T-cell (primary cell): Measurements from ENCODE around the gene CLTCL1. TPM values are rescaled to one million over a fixed set of nuclear protein-coding genes. Genes with fewer than 3 reads are reported as not detected.

Experiments
- ATAC-seq, 4 experiments: fragments of 200-7000 bp in 3 of 4; fragments of 150-1000 bp in 1 of 4; cut with Tn5 transposase; replicated peaks in 1 of 4; 1 replicate in 3 of 4; 2 replicates in 1 of 4; pipeline ENCODE4 v1.10.0; 2021; ENCODE audit warnings: moderate library complexity in 3 of 4, mild to moderate bottlenecking in 2 of 4, moderate number of reproducible peaks in 1 of 4
- CTCF ChIA-PET, 2 donors: fragments of 300-600 bp; sonication (Branson Sonifier 250); formaldehyde crosslinking; loops; one replicate each; lab custom pipeline; 2022; ENCODE audit warnings: antibody characterized with exemption in 2 of 2; lab: Charles Lee
- POLR2A ChIA-PET, 2 donors: fragments of 300-600 bp; sonication (Branson Sonifier 250); formaldehyde crosslinking; loops; one replicate each; lab custom pipeline; 2022; ENCODE audit warnings: antibody characterized with exemption in 2 of 2; lab: Charles Lee
- DNase-seq, 35 experiments: peaks; one replicate each; pipeline versions ENCODE4 v3.0.0 to v3.0.0-alpha.2; 2013 to 2023
- H3K27ac ChIP-seq: one replicate; pipeline ENCODE4 v1.5.1; 2013; ENCODE audit warnings: low read length
- H3K27me3 ChIP-seq, 2 experiments: replicated peaks in 1 of 2; 1 replicate in 1 of 2; 2 replicates in 1 of 2; pipeline versions ENCODE4 v1.6.1 to v1.7.0; 2013; ENCODE audit warnings: low read length in 1 of 2, mixed read lengths in 1 of 2; ENCODE audit not compliant: control insufficient read depth in 2 of 2, insufficient read depth in 2 of 2; ENCODE audit errors: extremely low read depth in 1 of 2
- H3K36me3 ChIP-seq, 2 donors: 1 replicate in 1 of 2; 2 replicates in 1 of 2; pipeline versions ENCODE4 v1.6.1 to v1.7.0; 2013; ENCODE audit warnings: low read length in 1 of 2; ENCODE audit not compliant: control insufficient read depth in 2 of 2, insufficient read depth in 1 of 2; ENCODE audit errors: extremely low read depth in 1 of 2
- H3K4me1 ChIP-seq, 2 experiments: 1 replicate in 1 of 2; 2 replicates in 1 of 2; pipeline versions ENCODE4 v1.6.1 to v1.7.0; 2013; ENCODE audit warnings: low read length in 2 of 2, mixed read lengths in 1 of 2; ENCODE audit not compliant: insufficient read depth in 2 of 2, control insufficient read depth in 1 of 2; ENCODE audit errors: extremely low read depth in 1 of 2
- H3K4me3 ChIP-seq, 2 donors: 1 replicate in 1 of 2; 2 replicates in 1 of 2; pipeline versions ENCODE4 v1.5.1 to v1.7.0; 2013; ENCODE audit warnings: mild to moderate bottlenecking in 2 of 2, low read length in 1 of 2, moderate library complexity in 1 of 2; ENCODE audit not compliant: control insufficient read depth in 1 of 2; ENCODE audit errors: extremely low read depth in 1 of 2
- H3K9me3 ChIP-seq: 2 replicates; pipeline ENCODE4 v1.7.0; 2013
- H3K27ac Mint-ChIP-seq, 2 donors: one replicate each; pipeline ENCODE4 v1.8.0; 2020 to 2021; ENCODE audit warnings: mild to moderate bottlenecking in 2 of 2, mixed read lengths in 2 of 2
- H3K27me3 Mint-ChIP-seq, 2 donors: one replicate each; pipeline ENCODE4 v1.8.0; 2021 to 2022; ENCODE audit warnings: mixed read lengths in 2 of 2
- H3K36me3 Mint-ChIP-seq: one replicate; pipeline ENCODE4 v1.8.0; 2021; ENCODE audit warnings: mixed read lengths
- H3K4me1 Mint-ChIP-seq, 3 donors: one replicate each; pipeline ENCODE4 v1.8.0; 2020 to 2022; ENCODE audit warnings: mixed read lengths in 3 of 3, mild to moderate bottlenecking in 1 of 3
- H3K4me3 Mint-ChIP-seq, 3 donors: one replicate each; pipeline ENCODE4 v1.8.0; 2020 to 2022; ENCODE audit warnings: mild to moderate bottlenecking in 3 of 3, mixed read lengths in 3 of 3, moderate library complexity in 3 of 3
- H3K9me3 Mint-ChIP-seq, 3 donors: one replicate each; pipeline ENCODE4 v1.8.0; 2020 to 2022; ENCODE audit warnings: mixed read lengths in 3 of 3
- WGBS: methylation state at CpG from one replicate; pipeline ENCODE4 v1.1.5; 2013; ENCODE audit warnings: missing lambda C conversion rate; ENCODE audit not compliant: insufficient coverage; 5-methylcytosine and 5-hydroxymethylcytosine counted together
- total RNA-seq, 35 experiments: library from RNA in 6 of 35; stranded (reverse) in 6 of 35; fragments of 120-200 nt in 1 of 35; gene quantifications; one replicate each; pipeline versions ENCODE4 v1.2.1 to v1.2.4 and lab custom pipeline; 2013 to 2026

CLTCL1 gene
- total RNA-seq, 5 donors from 2014 or later (not counting 1 experiment from before 2014, with no cell fraction given), result 0.63 to 3.9 (median 1.6) TPM

GRCh38 chr22:19169947-19170318, 121.6 kb downstream of the CLTCL1 start:
- Mint-ChIP-seq H3K4me1 (peaks cover 30 to 44% (median 36%) of the 10 kb centered on the region in 3 donors), H3K4me3 (peak overlapping the region; percentile 92 to 95 (median 92)), H3K27ac (no peak overlapping the region), H3K27me3 (peaks cover 24 to 40% of the 10 kb centered on the region in 2 donors), H3K36me3 (no peaks in the 10 kb centered on the region), H3K9me3 (no peaks in the 10 kb centered on the region)
- 63% methylated on average over 7 of the region's 7 CpGs for WGBS
- H3K4me3 ChIP-seq, result no peak overlapping the region
- no peaks in the 10 kb centered on the region for H3K9me3 ChIP-seq
- H3K27ac ChIP-seq, result no peak overlapping the region
- DNase-seq, result no peak
- H3K36me3 ChIP-seq, result no peaks in the 10 kb centered on the region
- CTCF ChIA-PET, result no interaction called here
- H3K27me3 ChIP-seq, result peaks cover 9 to 56% of the 10 kb centered on the region in 2 experiments
- POLR2A ChIA-PET, result no interaction called here
- no peak for ATAC-seq
- peaks cover 6 to 44% of the 10 kb centered on the region in 2 experiments for H3K4me1 ChIP-seq

DNA sequence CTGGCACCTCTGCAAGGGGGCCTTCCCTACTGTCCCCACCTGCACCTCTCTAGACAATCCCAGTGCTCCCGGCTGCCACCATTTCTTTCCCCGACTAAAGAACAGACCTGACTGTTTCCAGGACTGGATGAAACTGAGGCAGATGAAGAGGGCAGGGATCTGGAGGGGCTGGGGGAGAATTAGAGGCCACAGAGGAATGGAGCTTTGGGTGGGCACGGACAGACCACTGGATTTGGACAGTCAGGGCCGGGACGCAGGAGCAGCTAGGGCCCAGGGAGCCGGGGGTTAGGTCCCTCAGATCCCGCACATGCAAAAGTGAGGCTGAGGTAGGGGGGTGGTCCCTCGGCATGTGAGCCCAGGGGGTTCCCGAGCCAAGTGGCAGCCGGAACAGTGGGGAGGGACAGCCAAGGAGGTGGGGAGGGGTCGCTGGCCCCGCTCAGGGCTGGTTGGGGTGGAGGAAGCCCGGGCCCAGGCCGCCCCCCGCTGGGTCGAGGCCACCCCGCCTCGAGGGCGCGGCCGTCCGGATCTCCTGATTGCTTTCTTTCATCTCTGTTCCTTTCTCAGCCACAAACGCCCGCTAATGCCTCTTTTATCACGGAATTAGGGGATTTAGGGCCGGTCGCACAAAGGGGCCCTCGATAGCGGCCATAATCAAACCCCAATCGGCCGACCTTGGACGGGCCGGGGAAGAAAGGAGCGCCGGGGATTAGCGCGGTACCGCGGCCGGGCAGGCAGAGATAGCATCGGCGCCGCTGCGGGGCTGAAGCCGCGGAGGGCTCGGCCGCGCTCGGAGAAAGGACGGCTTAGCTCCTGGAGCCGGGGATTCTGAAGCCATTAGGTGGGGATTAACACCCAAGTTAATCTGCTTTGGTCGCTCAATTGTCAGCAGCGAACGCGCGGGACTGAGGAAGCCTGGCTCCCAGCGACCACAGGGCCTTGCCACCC, 122.2 kb downstream of the CLTCL1 start:
- no peak overlapping the region for H3K27ac Mint-ChIP-seq
- peaks cover 28 to 46% of the 10 kb centered on the region in 2 donors for H3K27me3 Mint-ChIP-seq
- POLR2A ChIA-PET, result no interaction called here
- no peaks in the 10 kb centered on the region for H3K36me3 Mint-ChIP-seq
- DNase-seq, result no peak
- H3K27me3 ChIP-seq, result peaks cover 9 to 62% of the 10 kb centered on the region in 2 experiments
- no peak for ATAC-seq
- peaks cover 30 to 41% (median 36%) of the 10 kb centered on the region in 3 donors for H3K4me1 Mint-ChIP-seq
- H3K4me1 ChIP-seq, result peaks cover 6 to 44% of the 10 kb centered on the region in 2 experiments
- CTCF ChIA-PET, result no interaction called here
- H3K4me3 ChIP-seq, result peak overlapping the region in 1 of 2 donors; percentile 21
- no peaks in the 10 kb centered on the region for H3K9me3 ChIP-seq
- 9% methylated on average over 53 of the region's 58 CpGs for WGBS
- no peaks in the 10 kb centered on the region for H3K36me3 ChIP-seq
- H3K4me3 Mint-ChIP-seq, result peak overlapping the region; percentile 26 to 95 (median 56)
- no peak overlapping the region for H3K27ac ChIP-seq
- H3K9me3 Mint-ChIP-seq, result no peaks in the 10 kb centered on the region

DNA sequence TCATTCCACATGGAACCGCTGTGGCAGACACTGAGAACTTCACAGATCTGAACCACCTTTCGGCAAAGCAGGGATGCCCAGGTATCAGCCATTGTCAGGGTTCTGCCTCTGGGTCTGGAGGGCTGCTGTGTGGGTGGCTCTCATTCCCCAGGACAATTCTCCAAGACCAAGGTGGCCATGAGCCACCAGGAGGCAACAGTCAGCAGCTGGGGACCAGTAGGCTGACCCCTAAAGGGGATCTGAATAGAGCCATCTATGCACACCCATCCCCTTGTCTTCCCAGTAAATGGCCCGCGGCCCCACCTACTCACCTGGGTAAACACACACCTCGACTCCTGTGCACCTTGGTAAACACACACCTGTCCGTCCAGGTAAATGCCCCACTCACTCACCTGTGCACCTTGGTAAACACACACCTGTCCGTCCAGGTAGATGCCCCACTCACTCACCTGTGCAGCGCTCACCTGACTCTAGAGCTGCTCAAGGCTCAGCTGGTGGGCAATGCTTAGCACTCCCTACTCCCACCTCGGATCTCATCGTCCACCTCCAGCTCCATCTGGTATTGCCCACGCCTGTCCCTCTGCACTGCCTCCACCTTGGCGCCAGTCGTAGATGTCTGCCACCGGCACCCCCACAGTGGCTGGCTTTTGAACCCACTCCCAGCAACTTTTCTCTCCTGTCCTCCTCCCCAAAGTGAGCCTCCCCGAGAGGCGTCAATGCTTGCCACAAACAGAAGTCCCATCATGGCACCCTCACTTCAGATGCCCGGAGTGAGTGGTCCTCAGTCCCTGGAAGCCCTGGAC, 123.2 kb downstream of the CLTCL1 start:
- Mint-ChIP-seq H3K4me3 (peak overlapping the region; percentile 17 to 95 (median 37)), H3K27ac (no peak overlapping the region)

DNA sequence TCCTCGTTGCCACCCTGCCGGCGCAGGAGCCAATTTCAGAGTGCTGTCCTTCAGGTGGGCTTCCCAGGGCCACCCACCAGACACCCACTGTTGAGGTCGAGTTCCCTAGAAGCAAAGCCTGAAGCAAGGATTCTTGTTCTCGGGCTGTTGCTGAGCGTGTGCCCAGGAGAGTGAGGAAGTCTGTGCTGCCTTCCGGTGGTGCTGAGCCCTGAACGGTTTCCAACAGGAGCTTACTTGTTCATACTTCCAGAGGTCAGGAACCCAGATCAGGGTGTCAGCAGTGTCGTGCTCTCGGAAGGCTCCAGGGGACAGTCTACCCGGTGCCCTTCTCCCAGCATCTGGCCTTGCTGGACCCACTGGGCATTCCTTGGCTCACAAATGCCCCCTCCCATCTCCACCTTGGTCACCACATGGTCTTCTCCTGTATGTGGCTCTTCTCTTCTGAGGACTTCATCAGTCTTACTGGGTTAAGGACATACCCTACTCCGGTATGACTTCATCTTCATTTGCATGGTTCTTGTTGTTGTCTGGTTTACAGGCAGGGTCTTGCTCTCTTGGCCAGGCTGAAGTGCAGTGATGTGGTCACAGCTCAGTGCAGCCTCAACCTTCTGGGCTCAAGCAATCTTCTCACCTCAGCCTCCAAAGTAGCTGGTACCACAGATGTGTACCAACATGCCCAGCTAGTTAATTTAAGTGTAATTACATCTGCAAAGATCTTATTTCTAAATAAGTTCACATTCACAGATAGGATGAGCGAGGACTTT, 124.2 kb downstream of the CLTCL1 start:
- Mint-ChIP-seq H3K9me3 (no peaks in the 10 kb centered on the region), H3K4me3 (no peak overlapping the region), H3K4me1 (peaks cover 15 to 22% (median 21%) of the 10 kb centered on the region in 3 donors), H3K27me3 (peaks cover 28 to 50% of the 10 kb centered on the region in 2 donors), H3K36me3 (no peaks in the 10 kb centered on the region), H3K27ac (no peak overlapping the region)
- no peak for ATAC-seq
- H3K27ac ChIP-seq, result no peak overlapping the region
- H3K27me3 ChIP-seq, result peaks cover 9 to 78% of the 10 kb centered on the region in 2 experiments
- DNase-seq, result no peak
- H3K4me1 ChIP-seq, result peaks cover 3 to 28% of the 10 kb centered on the region in 2 experiments
- no peak overlapping the region for H3K4me3 ChIP-seq
- ChIA-PET CTCF (no interaction called here), POLR2A (no interaction called here)
- WGBS, result 79% methylated on average over 7 of the region's 13 CpGs
- no peaks in the 10 kb centered on the region for H3K36me3 ChIP-seq
- H3K9me3 ChIP-seq, result no peaks in the 10 kb centered on the region

More for the DNA sequence above, 123.2 kb downstream of the CLTCL1 start:
- WGBS, result 74% methylated on average over 17 of the region's 17 CpGs
- Histone ChIP-seq H3K4me1 (peaks cover 6 to 38% of the 10 kb centered on the region in 2 experiments), H3K27me3 (peaks cover 9 to 72% of the 10 kb centered on the region in 2 experiments), H3K4me3 (no peak overlapping the region), H3K9me3 (no peaks in the 10 kb centered on the region), H3K36me3 (no peaks in the 10 kb centered on the region), H3K27ac (no peak overlapping the region)
- peaks cover 25 to 32% (median 31%) of the 10 kb centered on the region in 3 donors for H3K4me1 Mint-ChIP-seq
- CTCF ChIA-PET, result no interaction called here
- no peaks in the 10 kb centered on the region for H3K36me3 Mint-ChIP-seq
- no peak for ATAC-seq
- POLR2A ChIA-PET, result no interaction called here
- no peak for DNase-seq
- peaks cover 28 to 50% of the 10 kb centered on the region in 2 donors for H3K27me3 Mint-ChIP-seq
- no peaks in the 10 kb centered on the region for H3K9me3 Mint-ChIP-seq

DNA sequence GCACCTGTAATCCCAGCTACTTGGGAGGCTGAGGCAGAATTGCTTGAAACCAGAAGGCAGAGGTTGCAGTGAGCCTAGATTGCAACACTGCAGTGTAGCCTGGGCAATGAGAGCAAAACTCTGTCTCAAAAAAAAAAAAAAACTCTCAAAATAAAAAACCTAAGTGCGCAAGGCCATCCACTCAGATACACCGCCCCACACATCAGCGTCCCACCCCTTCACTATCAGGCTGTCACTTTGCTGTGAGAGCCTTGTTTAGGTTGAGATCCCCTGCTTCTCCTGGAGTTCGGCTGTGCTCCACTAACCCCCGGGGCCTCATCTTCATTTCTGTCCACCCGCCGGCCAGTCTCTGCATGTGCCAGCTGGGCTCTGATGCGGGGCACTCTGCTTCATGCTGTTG, 125.1 kb downstream of the CLTCL1 start:
- Mint-ChIP-seq H3K27me3 (peaks cover 28 to 50% of the 10 kb centered on the region in 2 donors), H3K27ac (no peak overlapping the region), H3K4me1 (peaks cover 11 to 17% (median 17%) of the 10 kb centered on the region in 3 donors), H3K36me3 (no peaks in the 10 kb centered on the region), H3K4me3 (no peak overlapping the region), H3K9me3 (no peaks in the 10 kb centered on the region)
- peaks cover 0 to 22% of the 10 kb centered on the region in 2 experiments for H3K4me1 ChIP-seq
- no peaks in the 10 kb centered on the region for H3K36me3 ChIP-seq
- ChIA-PET POLR2A (no interaction called here), CTCF (no interaction called here)
- DNase-seq, result no peak
- no peak overlapping the region for H3K27ac ChIP-seq
- H3K4me3 ChIP-seq, result no peak overlapping the region
- peaks cover 9 to 84% of the 10 kb centered on the region in 2 experiments for H3K27me3 ChIP-seq
- 88% methylated on average over 8 of the region's 8 CpGs for WGBS
- H3K9me3 ChIP-seq, result no peaks in the 10 kb centered on the region
- no peak for ATAC-seq
